Fibroblast of lung (primary cell): ENCODE results near the gene FKBP8.

ENCODE experiments used
- CTCF ChIP-seq, 2 donors: IDR thresholded peaks in 1 of 2; conservative IDR thresholded peaks in 1 of 2; 1 replicate in 1 of 2; 2 replicates in 1 of 2; pipeline ENCODE4 v1.5.1; 2011 to 2012; ENCODE audit warnings: low read length in 2 of 2, control low read depth in 1 of 2, inconsistent platforms in 1 of 2, low read depth in 1 of 2, mild to moderate bottlenecking in 1 of 2
- EZH2 ChIP-seq: IDR thresholded peaks from 2 replicates; pipeline ENCODE4 v1.5.1; 2012; ENCODE audit warnings: low read length, control low read depth, mild to moderate bottlenecking; ENCODE audit errors: missing control alignments

GRCh38 chr19:18486746-18487145 lies 56.6 kb downstream of the FKBP8 start:
- TF ChIP-seq CTCF (conservative IDR thresholded peaks at IDR 0.05 in 1 of 2, IDR thresholded peaks at IDR 0.05 in 1 of 2; ENCODE audit: low read depth in 1 of 2, low read length in 2 of 2) (no peak), EZH2 (no peak)
